Endodermal cell (in vitro differentiated cells): ENCODE measurements around the gene LYAR. TPM values are rescaled to one million over a fixed set of nuclear protein-coding genes. Genes with fewer than 3 reads are reported as not detected.

Experiments
- DNase-seq: peaks from one replicate; pipeline ENCODE4 v3.0.0-alpha.2; 2017
- H3K27ac ChIP-seq: 2 replicates; pipeline ENCODE4 v1.5.1; 2013; ENCODE audit warnings: mild to moderate bottlenecking, low read depth, low read length, moderate library complexity
- H3K27me3 ChIP-seq: 2 replicates; pipeline ENCODE4 v1.6.1; 2013; ENCODE audit warnings: mild to moderate bottlenecking, low read length, moderate library complexity; ENCODE audit not compliant: insufficient read depth, control insufficient read depth, poor library complexity, severe bottlenecking
- H3K36me3 ChIP-seq: 2 replicates; pipeline ENCODE4 v1.7.0; 2013; ENCODE audit warnings: mild to moderate bottlenecking, low read length, moderate library complexity; ENCODE audit not compliant: control insufficient read depth, insufficient read depth
- H3K4me1 ChIP-seq: one replicate; pipeline ENCODE4 v1.7.0; 2013; ENCODE audit warnings: low read length; ENCODE audit not compliant: control insufficient read depth, insufficient read depth
- H3K4me3 ChIP-seq: 2 replicates; pipeline ENCODE4 v1.5.1; 2013; ENCODE audit warnings: mild to moderate bottlenecking, low read length, moderate library complexity
- H3K9ac ChIP-seq: 2 replicates; pipeline ENCODE4 v1.6.1; 2013; ENCODE audit warnings: mild to moderate bottlenecking, low read length, moderate library complexity; ENCODE audit not compliant: poor library complexity, severe bottlenecking; ENCODE audit errors: extremely low read depth
- H3K9me3 ChIP-seq: 2 replicates; pipeline ENCODE4 v1.6.1; 2013; ENCODE audit warnings: mild to moderate bottlenecking, low read length, moderate library complexity; ENCODE audit not compliant: control insufficient read depth
- H3K27ac Mint-ChIP-seq: 2 replicates; pipeline ENCODE4 v1.8.0; 2020; ENCODE audit warnings: mixed read lengths
- H3K27me3 Mint-ChIP-seq: 2 replicates; pipeline ENCODE4 v1.8.0; 2021; ENCODE audit warnings: mild to moderate bottlenecking, mixed read lengths; ENCODE audit not compliant: insufficient read depth
- H3K36me3 Mint-ChIP-seq: 2 replicates; pipeline ENCODE4 v1.8.0; 2020; ENCODE audit warnings: low read depth, mixed read lengths
- H3K4me1 Mint-ChIP-seq: 2 replicates; pipeline ENCODE4 v1.8.0; 2020; ENCODE audit warnings: mixed read lengths
- H3K4me3 Mint-ChIP-seq: 2 replicates; pipeline ENCODE4 v1.8.0; 2020; ENCODE audit warnings: mild to moderate bottlenecking, moderate library complexity, mixed read lengths
- H3K9me3 Mint-ChIP-seq: 2 replicates; pipeline ENCODE4 v1.8.0; 2020; ENCODE audit warnings: mild to moderate bottlenecking, mixed read lengths
- WGBS, 2 experiments: methylation state at CpG; one replicate each; pipeline versions ENCODE4 v1.1.5 to v1.1.7; 2013; ENCODE audit warnings: missing lambda C conversion rate in 2 of 2, mixed read lengths in 1 of 2; ENCODE audit not compliant: insufficient coverage in 1 of 2, insufficient read length in 1 of 2; 5-methylcytosine and 5-hydroxymethylcytosine counted together
- total RNA-seq, 2 donors: library from RNA; stranded (reverse); fragmentation: NEBNext Ultra II Directional in 1 of 2; extraction: Animal tissue kit (Norgen Biotek cat#: 25700) in 1 of 2; gene quantifications; 2 replicates in 1 of 2; 3 replicates in 1 of 2; pipeline ENCODE4 v1.2.1, GENCODE V29; 2021
- TF ChIP-seq, protein P1 (sequence below): fragments of 200-600 bp; sonication (generic); conservative IDR thresholded peaks from 2 replicates; pipeline ENCODE4 v1.5.0; 2021; ENCODE audit warnings: antibody characterized with exemption, mild to moderate bottlenecking

Gene LYAR
- total RNA-seq, 2 donors from 2014 or later, result 23.7 to 26.3 TPM

DNA sequence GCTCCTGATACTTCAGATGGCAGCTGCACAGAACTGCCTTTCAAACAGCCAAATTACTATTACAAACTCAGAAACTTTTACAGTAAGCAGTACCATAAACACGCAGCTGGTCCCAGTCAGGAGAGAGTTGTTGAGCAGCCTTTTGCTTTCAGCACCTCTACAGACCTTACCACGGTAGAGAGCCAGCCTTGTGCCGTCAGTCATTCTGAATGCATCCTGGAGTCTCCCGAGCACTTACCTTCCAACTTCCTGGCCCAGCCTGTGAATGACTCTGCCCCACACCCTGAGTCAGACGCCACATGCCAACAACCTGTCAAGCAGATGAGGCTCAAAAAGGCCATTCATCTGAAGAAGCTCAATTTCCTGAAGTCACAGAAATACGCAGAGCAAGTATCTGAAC lies 12.5 kb upstream of the LYAR start:
- H3K27me3 ChIP-seq, result no peaks in the 10 kb centered on the region
- H3K36me3 Mint-ChIP-seq, result peaks cover 23% of the 10 kb centered on the region
- H3K4me3 Mint-ChIP-seq, result no peak overlapping the region
- no peak overlapping the region for H3K4me3 ChIP-seq
- no peaks in the 10 kb centered on the region for H3K9me3 ChIP-seq
- H3K27ac Mint-ChIP-seq, result no peak overlapping the region
- no peaks in the 10 kb centered on the region for H3K27me3 Mint-ChIP-seq
- no peak for DNase-seq
- H3K9ac ChIP-seq, result no peak overlapping the region
- no peaks in the 10 kb centered on the region for H3K9me3 Mint-ChIP-seq
- H3K36me3 ChIP-seq, result peaks cover 29% of the 10 kb centered on the region
- 81 to 85% methylated on average over 6 of the region's 6 CpGs for WGBS, 2 experiments
- H3K4me1 ChIP-seq, result no peaks in the 10 kb centered on the region
- TF ChIP-seq, protein P1, sequence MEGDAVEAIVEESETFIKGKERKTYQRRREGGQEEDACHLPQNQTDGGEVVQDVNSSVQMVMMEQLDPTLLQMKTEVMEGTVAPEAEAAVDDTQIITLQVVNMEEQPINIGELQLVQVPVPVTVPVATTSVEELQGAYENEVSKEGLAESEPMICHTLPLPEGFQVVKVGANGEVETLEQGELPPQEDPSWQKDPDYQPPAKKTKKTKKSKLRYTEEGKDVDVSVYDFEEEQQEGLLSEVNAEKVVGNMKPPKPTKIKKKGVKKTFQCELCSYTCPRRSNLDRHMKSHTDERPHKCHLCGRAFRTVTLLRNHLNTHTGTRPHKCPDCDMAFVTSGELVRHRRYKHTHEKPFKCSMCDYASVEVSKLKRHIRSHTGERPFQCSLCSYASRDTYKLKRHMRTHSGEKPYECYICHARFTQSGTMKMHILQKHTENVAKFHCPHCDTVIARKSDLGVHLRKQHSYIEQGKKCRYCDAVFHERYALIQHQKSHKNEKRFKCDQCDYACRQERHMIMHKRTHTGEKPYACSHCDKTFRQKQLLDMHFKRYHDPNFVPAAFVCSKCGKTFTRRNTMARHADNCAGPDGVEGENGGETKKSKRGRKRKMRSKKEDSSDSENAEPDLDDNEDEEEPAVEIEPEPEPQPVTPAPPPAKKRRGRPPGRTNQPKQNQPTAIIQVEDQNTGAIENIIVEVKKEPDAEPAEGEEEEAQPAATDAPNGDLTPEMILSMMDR, result no peak
- H3K27ac ChIP-seq, result no peak overlapping the region
- peaks cover 2% of the 10 kb centered on the region for H3K4me1 Mint-ChIP-seq

DNA sequence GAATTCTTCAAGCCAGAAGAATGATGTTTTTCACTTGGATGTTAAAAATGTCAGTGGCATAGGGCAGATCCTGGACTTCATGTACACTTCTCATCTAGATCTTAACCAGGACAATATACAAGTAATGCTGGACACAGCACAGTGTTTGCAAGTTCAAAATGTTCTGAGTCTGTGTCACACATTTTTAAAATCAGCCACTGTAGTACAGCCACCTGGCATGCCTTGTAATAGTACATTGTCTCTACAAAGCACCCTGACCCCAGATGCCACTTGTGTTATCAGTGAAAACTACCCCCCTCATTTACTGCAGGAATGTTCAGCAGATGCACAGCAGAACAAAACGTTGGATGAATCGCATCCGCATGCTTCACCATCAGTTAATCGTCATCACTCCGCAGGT lies 12.0 kb upstream of the LYAR start:
- WGBS, 2 experiments, result 94 to 100% methylated on average over 5 of the region's 5 CpGs
- Mint-ChIP-seq H3K9me3 (no peaks in the 10 kb centered on the region), H3K36me3 (peaks cover 19% of the 10 kb centered on the region), H3K4me1 (peaks cover 2% of the 10 kb centered on the region), H3K27ac (no peak overlapping the region), H3K4me3 (no peak overlapping the region), H3K27me3 (no peaks in the 10 kb centered on the region)
- Histone ChIP-seq H3K27ac (no peak overlapping the region), H3K36me3 (peaks cover 25% of the 10 kb centered on the region), H3K4me3 (no peak overlapping the region), H3K9me3 (no peaks in the 10 kb centered on the region), H3K27me3 (no peaks in the 10 kb centered on the region), H3K9ac (no peak overlapping the region), H3K4me1 (no peaks in the 10 kb centered on the region)
- TF ChIP-seq, protein P1, result no peak
- DNase-seq, result no peak

DNA sequence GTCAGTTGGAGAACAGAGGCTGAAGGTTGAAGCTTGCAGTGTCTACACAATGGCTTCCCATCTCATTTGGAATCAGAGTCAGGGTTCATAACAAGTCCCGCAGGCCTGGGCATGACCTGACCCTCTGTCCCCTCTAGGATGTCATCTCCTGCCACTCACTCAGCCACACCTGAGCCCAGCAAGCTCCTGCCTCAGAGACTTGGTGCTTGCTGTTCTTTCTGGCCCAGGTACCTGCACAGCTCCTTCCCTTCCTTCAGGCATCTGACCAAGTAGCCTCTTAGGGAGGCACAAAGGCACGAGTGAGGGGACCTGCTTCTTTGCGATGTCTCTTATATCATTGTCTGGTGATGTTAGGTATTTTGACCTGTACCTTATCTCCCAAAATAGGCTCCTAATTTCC lies 9.1 kb upstream of the LYAR start:
- WGBS, 2 experiments, result 90 to 100% methylated on average over 1 to 3 of the region's 3 CpGs

More for the DNA sequence above, 9.1 kb upstream of the LYAR start:
- DNase-seq, result no peak
- Mint-ChIP-seq H3K27me3 (no peaks in the 10 kb centered on the region), H3K27ac (no peak overlapping the region), H3K4me1 (no peaks in the 10 kb centered on the region), H3K4me3 (no peak overlapping the region), H3K36me3 (peaks cover 28% of the 10 kb centered on the region), H3K9me3 (no peaks in the 10 kb centered on the region)
- peaks cover 21% of the 10 kb centered on the region for H3K36me3 ChIP-seq
- no peak overlapping the region for H3K27ac ChIP-seq
- H3K4me1 ChIP-seq, result no peaks in the 10 kb centered on the region
- H3K27me3 ChIP-seq, result no peaks in the 10 kb centered on the region
- H3K9ac ChIP-seq, result no peak overlapping the region
- H3K4me3 ChIP-seq, result no peak overlapping the region
- TF ChIP-seq, protein P1, result no peak
- peaks cover 6% of the 10 kb centered on the region for H3K9me3 ChIP-seq
